CD4-positive, alpha-beta T cell treated with Interleukin-4 for 1 hour (primary cell): ENCODE results near the gene PNMA1.

Source experiments
- DNase-seq, 2 donors: peaks; one replicate each; pipeline ENCODE4 v3.0.0-alpha.2; 2020 to 2022

Gene PNMA1

GRCh38 chr14:73713803-73714655, at the start of gene PNMA1:
Gene PNMA1, minus strand, starts transcription at chr14:73714384. Its CDS starts 745 bp downstream, at chr14:73713639.
- DNase-seq, result peak; percentile 85

- DNase-seq, result no peak
Measured at GRCh38 chr14:73763396-73763795, 49.2 kb upstream of the PNMA1 start.

- peak in 1 of 2 donors; percentile 51 for DNase-seq
Measured at GRCh38 chr14:73762375-73762822, 48.2 kb upstream of the PNMA1 start.

GRCh38 chr14:73761618-73762355, 47.6 kb upstream of the PNMA1 start:
- DNase-seq, result no peak

- DNase-seq, result no peak
Measured at GRCh38 chr14:73760598-73761586, 46.7 kb upstream of the PNMA1 start.

- DNase-seq, result peak; percentile 96 to 97
Measured at GRCh38 chr14:73759714-73760597, 45.8 kb upstream of the PNMA1 start.

- DNase-seq, result peak; percentile 44 to 53
Measured at GRCh38 chr14:73759183-73759713, 45.1 kb upstream of the PNMA1 start.

GRCh38 chr14:73758392-73759182, 44.4 kb upstream of the PNMA1 start:
- DNase-seq, result peak; percentile 79 to 81

GRCh38 chr14:73757876-73758391, 43.8 kb upstream of the PNMA1 start:
- no peak for DNase-seq

GRCh38 chr14:73757381-73757780, 43.2 kb upstream of the PNMA1 start:
- DNase-seq, result no peak

GRCh38 chr14:73755434-73756014, 41.3 kb upstream of the PNMA1 start:
- DNase-seq, result peak in 1 of 2 donors; percentile 47

GRCh38 chr14:73754911-73755360, 40.8 kb upstream of the PNMA1 start:
- DNase-seq, result no peak

- DNase-seq, result peak; percentile 38 to 65
Measured at GRCh38 chr14:73753887-73754795, 40.0 kb upstream of the PNMA1 start.

- DNase-seq, result peak; percentile 49 to 52
Measured at GRCh38 chr14:73753124-73753886, 39.1 kb upstream of the PNMA1 start.

- DNase-seq, result peak; percentile 63 to 65
Measured at GRCh38 chr14:73752297-73752992, 38.3 kb upstream of the PNMA1 start.

GRCh38 chr14:73751157-73751691, 37.0 kb upstream of the PNMA1 start:
- DNase-seq, result peak in 1 of 2 donors; percentile 45

GRCh38 chr14:73750531-73750901, 36.3 kb upstream of the PNMA1 start:
- DNase-seq, result no peak
